ENCODE measurements around the gene SYNGR3.
"Not testable (repeated sequence)": the region's sequence is repeated elsewhere in the genome, so short reads cannot be mapped to it uniquely, and the experiment has no call there.

The SYNGR3 gene

DNA sequence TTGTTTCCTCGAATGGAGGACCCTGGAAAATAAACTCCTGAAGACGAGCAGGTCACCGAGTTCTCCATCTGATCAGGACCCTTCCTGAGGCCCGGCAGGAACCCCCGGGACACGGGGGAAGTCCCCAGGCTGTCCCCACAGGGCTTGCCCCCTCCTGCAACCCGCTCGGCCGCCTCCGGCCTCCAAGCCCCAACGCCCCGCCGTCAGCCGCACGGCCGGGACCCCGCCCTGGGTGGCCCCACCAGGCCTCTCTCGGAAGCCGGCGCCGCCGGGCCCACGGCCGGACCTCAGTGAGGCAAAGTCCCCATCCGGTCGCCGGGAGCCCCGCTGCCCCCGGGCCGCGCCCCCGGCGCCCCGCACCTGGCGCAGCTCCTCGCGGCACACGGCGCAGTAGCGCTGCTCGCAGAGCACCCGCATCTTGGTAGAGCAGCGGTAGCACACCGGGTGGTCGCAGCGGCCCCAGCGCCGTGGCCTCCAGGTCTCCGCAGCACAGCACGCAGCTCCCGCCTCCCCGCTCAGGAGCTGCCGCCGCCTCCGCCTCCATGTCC is 19.5 kb downstream of the SYNGR3 start:
- no peak for DNase-seq

DNA sequence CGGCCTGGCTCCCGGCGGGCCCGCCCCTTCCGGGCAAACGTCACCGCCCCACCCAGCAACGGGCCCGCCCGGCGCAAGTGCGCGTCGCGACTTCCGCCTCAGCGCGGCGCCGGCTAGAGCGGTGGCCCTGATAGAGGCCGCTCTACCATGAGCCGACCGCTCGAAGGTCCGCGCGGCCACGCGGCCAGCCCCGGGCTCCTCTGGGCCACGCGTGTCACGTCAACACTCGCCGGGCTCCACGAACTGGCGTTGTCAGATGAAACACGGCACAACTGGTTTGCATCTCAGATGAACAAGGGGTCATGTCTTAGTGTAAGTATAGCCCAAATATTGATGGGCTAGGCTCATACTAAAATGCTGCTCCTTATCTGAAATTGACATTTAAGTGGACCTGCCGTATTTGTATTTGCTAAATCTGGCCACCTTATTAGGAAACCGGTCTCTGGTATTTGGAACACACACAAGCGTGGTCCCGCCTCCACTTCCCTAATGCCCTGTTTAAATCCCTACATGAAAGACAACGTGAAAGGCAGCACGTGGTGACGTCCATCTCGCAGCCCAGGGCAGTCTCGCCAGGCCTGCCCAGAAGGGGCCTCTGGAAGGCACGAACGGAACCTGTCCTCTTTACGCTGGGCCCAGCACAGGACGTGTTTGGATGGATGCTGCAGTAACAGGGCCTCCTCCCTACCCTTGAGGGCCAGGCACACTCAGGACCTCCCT is 20.2 kb downstream of the SYNGR3 start, which contains the start of gene ZNF598:
TSS of gene ZNF598 (minus strand) at position 31 of the 720 bp plus-strand sequence.
- DNase-seq: peak; percentile 83

DNA sequence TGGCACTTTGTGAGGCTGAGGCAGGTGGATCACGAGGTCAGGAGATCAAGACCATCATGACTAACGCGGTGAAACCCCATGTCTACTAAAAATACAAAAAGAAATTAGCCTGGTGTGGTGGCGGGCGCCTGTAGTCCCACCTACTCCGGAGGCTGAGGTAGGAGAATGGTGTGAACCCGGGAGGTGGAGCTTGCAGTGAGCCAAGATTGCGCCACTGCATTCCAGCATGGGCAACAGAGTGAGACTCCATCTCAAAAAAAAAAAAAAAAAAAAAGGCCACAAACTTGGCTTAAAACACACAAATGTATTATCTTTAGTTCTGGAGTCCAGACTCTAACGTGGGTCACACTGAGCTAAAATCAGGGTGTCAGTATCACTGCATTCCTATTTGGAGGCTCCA is 22.0 kb downstream of the SYNGR3 start:
- DNase-seq: not testable (repeated sequence)

DNA sequence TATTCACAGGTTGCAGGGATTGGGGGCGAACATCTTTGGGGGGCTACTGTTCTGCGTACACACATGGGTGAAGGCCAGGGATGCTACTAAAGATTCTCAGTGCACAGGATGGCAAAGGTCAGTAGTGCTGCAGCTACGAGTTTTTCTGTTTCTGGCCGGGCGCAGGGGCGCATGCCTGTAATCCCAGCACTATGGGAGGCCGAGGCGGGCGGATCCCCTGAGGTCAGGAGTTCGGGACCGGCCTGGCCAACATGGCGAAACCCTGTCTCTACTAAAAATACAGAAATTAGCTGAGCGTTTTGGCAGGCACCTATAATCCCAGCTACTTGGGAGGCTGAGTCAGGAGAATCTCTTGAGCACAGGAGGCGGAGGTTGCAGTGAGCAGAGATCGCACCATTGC is 23.8 kb downstream of the SYNGR3 start:
- DNase-seq: no peak

DNA sequence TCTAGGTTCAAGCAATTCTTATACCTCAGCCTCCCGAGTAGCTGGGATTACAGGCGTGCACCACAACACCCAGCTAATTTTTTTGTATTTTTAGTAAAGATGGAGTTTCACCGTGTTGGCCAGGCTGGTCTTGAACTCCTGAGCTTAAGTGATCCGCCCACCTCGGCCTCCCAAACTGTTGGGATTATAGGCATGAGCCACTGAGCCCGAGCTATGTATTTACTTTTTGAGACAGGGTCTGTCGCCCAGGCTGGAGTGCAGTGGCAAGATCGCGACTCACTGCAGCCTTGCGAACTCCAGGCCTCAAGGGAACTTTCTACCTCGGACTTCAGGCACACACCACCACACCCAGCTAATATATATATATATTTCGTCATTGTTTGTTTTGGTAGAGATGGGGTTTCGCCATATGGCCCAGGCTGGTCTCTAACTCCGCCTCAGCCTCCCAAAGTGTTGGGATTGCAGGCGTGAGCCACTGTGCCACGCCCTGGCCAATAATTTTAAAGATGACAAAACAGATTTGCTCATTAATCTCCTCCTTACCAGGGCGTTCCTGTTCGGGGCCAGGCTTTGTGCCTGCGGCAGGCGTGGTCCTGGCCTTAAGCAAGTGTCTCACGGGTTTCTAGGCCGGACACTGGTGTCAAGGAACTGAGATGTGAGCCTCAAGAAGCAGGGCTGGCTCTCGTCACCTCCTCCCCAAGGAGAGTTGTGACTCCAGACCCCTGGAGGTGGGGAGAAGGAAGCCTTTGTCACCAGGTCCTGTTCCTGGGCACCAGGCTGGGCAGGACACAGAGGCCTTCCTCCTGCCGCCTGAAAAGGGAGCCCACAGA is 25.6 kb downstream of the SYNGR3 start:
- DNase-seq: no peak

DNA sequence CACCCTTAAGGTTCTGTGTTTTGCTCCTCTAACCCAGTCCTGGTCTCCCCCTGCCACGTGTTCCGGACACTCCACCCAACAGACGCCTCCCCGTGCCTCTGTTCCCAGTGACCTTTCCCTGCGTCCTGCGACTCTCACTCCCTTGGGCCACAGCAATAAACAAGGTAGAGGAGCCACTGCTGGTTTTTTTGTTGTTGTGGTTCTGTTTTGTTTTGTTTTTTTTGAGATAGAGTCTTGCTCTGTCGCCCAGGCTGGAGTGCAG is 26.1 kb downstream of the SYNGR3 start:
- no peak for DNase-seq

DNA sequence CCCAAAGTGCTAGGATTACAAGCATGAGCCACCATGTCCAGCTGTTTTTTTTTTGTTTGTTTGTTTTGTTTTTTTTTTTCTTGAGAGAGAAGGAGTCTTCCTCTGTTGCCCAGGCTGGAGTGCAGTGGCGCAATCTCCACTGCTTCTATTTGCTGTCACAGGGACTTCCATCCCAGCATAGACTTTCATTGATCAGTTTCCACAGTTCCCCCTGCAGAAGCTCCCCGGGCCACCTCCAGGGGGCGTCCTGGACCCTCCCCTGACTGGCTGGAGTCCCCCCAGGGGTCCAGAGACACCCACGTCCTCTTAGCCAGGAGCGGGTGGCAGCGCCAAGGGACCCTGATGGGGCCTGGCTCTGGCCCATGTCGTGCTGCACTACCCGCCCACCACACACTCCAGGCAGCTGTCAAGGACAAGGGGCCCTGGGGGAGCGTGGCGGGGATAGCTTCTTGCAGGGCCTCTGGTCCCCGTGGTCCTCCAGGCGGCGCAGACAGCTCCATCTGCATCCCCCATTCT is 26.7 kb downstream of the SYNGR3 start:
- DNase-seq: peak; percentile 61

DNA sequence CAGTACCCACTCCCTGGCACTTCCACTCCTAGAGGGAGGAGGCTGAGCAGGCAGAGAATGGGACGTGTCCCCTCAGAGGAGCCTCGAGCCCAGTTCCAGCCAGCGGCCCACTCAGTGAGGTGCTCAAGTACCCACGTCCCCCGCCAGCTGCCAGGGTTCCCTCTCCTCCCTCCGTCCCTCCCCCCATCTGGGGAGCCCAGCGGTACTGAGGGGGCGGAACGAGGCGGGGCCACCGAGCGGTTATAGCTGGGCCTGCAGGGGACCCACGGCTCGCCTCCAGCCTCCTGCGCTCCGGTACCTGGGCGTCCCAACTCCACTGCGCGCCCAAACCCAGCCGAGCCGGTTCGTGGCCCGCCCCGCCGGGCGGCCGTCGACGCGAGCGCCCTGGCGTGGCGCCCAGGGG is 29.7 kb downstream of the SYNGR3 start, which contains the start of gene NPW:
TSS of gene NPW (plus strand) at position 268 of the 403 bp plus-strand sequence.
- DNase-seq: peak; percentile 67

DNA sequence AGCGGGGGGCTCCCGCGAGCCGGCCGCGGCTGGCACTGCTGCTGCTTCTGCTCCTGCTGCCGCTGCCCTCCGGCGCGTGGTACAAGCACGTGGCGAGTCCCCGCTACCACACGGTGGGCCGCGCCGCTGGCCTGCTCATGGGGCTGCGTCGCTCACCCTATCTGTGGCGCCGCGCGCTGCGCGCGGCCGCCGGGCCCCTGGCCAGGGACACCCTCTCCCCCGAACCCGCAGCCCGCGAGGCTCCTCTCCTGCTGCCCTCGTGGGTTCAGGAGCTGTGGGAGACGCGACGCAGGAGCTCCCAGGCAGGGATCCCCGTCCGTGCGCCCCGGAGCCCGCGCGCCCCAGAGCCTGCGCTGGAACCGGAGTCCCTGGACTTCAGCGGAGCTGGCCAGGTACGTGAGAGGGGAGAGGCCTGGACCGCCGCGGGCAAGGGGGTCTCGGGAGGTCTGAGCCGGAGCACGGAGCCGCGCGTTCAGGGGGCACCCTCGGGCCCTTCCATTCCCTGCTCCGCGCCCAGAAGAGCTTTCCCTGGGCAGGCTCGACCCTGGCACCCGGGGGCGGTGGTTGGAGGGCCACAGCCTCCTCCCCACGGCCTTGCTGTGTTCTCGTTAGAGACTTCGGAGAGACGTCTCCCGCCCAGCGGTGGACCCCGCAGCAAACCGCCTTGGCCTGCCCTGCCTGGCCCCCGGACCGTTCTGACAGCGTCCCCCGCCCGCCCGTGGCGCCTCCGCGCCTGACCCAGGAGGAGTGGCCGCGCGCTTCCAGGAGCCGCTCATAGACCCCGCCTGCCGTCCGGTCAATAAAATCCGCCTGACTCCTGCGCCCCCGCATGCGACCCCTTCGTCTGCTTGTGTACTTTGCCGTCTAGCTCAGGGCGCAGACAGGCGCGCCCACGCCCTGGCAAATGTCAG is 30.4 kb downstream of the SYNGR3 start:
- DNase-seq: no peak

DNA sequence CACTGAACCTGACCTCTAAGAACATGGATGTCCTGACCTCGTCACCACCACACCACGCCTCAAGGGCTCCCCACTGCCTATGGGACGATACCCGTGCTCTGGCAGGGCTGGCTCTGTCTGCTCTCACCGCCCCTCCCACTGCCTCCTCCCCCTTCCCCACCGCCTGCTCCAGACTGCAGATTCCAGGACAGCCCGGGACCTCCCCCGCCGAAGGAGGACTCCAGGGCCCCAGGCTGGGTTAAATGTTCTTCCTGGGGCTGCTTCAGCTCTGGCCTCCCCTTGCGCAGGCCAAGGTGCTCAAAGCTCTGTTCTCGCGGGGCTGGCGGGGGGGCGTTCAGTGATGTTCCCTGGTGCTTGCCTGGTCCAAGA is 32.9 kb downstream of the SYNGR3 start:
- peak; percentile 57 for DNase-seq

DNA sequence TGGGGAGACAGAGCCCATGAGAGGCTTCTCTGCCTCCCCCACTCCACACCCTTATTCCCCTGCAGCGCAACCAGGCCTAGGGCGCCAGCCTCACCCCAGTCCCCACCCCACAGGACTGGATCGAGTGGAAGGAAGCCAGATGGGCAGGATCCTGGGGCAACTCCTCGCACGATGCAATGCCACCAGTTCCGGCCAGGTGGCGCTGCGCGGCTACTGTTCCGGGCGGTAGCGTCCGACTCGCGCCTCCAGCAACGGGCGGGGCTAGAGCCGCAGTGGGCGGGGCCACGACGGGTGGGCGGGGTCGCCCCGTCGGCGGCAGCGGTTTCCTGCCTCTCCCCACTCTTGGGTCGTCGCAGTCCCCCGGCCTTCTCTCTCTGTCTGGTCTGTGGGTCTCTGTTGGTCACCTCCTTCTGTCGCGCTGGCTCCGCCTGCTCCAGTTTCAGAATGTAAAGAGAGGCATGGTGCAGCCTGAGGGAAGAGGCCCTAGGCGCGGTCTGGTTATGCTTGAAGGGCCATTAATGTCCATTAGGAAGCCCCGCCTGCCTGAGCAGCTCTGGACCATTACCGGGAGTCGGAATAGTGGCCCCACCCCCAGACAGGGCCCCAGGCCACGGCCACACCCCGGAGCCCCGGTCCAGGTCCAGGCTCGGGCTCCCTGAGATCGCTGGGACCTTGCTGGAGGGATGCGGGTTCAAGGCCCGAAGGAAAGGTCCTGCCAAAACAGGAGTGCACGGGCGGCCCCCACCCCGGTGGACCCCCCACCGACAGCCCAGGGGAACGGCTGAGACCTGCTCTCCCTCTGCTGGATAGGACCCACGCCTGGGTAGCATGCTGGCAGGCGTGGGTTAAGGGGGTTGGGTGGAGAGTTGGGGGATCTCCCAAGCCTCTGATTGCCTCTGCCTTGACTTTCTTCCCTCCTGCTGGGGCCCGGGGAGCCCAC is 33.6 kb downstream of the SYNGR3 start:
- DNase-seq: peak; percentile 99

DNA sequence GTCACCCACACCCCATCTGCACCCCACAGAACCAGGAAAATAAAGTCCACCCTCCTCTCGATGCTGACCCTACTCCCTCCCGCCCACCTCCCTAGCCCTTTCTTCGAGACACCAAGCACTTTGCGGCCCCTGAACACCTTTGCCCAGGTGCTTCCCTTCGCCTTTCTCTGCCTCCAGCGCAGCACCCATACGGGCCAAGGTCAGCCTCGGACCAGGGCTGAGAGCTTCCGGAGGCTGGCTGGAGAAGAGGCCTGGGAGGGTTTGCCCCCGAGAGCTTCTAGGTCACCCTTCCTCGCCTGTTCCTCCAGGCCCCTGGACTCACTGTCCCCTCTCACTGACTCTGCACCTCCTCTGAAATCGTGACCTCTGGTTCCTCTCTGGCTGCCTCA is 34.3 kb downstream of the SYNGR3 start:
- DNase-seq: no peak

DNA sequence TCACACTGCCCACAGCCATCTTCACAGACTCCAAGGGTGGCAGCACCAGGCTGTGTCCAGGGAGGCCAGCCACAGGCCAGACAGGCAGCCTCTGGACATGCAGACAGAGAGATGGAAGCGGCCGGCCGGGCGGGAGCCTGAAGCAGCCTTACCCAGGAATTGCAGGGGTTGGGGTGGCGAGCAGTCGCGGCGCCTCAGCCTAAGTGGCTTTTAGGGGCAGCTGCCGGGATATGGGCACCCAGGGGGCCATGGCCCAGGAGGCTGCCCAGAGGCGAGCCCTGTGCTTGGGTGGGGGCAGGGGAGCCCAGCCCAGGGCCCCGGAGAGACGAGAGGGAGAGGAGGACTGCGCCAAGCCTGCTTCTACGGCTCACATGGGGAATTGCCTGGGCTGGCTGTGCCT is 35.5 kb downstream of the SYNGR3 start:
- no peak for DNase-seq

DNA sequence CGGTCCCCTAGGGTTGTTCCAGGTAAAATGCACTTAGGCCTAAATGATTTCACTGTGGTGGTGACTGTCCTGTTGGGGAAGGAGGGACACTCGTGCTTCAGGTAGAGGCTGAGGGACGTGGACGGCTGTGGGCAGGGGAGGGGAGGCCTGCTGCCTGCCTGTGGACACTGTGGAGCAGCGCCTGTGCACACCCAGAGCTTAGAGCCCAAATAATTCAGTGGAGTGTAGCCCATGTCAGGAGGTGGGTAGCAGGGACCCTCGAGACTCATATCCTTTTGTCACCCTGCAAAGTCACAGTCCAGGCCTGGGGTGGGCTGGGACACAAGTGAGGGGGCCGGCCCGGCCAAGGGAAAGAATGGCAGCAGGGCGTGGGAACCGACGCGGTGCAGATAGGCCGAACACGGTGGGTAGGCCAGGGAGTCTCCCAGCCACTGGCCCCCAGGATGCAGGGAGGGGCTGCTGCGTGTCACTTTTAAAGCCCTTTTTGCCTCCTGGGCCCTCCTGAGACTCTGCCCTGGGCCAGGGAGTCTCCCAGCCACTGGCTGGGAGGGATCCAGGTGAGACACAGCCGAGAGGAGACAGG is 36.2 kb downstream of the SYNGR3 start:
- DNase-seq: no peak

DNA sequence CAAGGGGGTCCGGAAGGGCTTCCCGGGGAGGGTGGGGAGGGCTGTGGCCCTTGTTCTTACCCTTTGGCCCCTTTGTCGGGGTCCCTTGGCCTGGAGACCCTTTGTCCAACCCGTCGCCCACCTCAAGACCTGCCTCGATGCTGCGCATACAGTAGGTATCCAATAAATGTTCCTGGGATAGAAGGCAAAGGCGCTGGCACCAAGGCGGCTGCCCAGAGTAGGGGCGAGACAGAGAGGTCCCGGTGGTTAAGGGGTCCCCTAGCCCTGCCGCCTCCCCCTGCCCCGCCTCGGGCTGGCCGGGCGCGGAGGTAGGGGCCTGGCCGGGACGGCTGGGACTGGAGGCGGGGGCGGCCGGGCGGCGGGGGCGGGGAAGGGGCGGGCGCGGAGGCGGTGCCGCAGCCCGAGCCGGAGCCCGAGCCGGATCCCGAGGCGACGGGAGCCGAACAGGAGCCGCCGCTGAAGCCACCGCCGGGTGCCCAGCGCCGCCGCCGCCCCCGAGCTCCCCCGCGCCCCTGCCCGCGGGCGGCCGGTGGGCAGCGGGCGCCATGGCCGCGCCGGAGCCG is 36.8 kb downstream of the SYNGR3 start, which contains the start of gene NHERF2:
TSS of gene NHERF2 (plus strand) at position 442 of the 563 bp plus-strand sequence. CDS start at position 546, 104 bp downstream.
- DNase-seq: no peak

DNA sequence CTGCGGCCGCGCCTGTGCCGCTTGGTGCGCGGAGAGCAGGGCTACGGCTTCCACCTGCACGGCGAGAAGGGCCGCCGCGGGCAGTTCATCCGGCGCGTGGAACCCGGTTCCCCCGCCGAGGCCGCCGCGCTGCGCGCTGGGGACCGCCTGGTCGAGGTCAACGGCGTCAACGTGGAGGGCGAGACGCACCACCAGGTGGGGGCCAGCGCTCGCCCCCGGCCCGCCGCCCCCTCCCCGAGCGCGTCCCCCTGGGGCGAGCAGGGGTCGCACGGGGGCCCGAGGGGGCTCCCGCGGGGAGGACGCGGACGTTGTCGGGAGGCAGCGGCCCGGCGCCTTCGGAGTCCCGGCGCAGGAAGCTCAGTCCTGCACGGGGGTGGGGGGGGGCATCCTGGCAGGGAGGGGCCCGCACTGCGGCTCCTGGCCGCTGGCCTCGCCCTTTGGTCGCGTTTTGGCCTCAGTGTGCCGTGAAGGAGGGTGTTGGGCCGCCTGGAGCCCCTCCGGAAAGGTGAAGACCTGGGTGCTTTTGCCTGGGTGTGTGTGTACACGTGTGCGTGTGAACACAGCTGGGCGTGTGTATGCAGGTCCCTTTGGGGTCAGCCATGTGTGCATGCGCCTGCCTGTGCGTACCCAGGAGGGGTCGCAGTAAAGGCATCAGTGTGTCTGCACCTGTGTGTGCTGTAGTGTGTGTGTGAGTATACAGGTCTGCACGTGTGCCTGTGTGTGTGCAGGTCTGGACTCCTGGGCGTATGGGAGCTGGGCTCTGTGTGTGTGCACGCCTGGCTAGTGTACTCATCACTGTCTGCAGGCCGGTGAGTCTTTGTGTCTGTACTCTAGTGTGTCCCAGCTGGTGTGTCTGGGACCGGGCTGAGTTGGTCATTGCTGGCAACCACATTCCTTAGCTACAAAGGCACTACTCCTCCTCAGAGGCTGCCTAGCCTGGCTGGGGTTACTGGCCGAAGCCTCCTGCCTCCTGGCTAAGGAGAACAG is 37.5 kb downstream of the SYNGR3 start:
- DNase-seq: no peak

DNA sequence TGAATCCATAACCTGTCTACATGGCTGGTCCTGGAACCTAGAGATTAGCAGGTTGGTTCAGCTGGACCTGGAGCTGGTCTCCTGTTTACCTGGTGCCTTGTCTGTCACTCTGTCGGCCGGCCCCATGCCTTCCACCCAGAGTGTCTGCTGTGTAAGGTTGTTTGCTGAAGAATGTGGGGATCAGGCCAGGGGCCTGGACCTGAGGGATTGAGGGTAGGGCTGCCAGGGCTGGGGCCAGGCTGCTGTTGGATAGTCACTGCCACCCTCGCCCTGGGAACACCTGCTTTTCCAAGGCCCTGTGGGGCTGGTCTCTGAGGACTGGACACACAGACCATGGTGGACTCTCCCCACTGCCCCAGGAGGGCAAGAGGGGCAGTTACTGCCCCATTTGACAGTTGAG is 38.4 kb downstream of the SYNGR3 start:
- DNase-seq: no peak

DNA sequence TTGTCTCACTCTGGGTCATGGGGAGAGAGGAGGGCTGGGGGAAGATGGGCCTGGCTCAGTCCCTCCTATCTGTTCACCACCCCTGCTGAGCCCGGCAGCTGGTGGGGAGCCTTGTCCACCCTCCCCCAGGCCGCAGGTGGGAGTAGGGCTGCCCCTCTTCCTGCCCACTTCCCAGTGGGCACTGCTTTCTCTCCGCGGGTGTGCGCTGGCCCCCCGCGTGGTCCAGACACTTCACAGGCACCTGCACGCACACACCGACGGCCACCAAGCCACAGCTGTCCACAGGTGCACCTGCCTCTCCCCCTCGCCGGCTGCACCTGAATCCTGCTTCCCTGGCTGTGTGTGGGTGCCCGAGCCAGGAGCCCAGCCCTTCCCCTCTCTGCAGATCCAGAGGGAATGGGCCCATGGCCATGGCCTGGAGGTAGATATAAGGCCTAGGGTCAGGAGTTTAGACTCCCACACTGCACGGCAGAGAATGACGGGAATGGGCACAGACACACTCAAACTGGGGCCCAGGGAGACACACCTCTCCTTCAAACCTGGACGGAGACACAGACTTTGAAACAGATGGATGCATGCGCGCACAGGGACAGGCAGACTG is 39.0 kb downstream of the SYNGR3 start:
- no peak for DNase-seq

DNA sequence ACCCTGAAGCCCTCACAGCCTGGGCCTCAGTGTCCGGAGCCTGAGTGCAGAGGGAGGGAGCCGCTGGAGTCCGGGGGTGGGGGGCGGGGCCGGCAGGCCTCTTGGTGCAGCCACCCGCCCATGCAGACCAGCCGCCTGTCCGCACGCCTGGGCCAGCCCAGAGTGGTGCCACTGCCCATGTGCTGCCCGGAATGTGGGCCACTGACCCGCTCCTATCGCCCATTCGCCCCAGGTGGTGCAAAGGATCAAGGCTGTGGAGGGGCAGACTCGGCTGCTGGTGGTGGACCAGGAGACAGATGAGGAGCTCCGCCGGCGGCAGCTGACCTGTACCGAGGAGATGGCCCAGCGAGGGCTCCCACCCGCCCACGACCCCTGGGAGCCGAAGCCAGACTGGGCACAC is 39.6 kb downstream of the SYNGR3 start:
- no peak for DNase-seq
